ENCODE results near the gene EGLN2. TPM values are rescaled to one million over a fixed set of nuclear protein-coding genes. Genes with fewer than 3 reads are reported as not detected.
A peak's percentile ranks its signal among the peaks of the same experiment; 100 is the strongest.

EGLN2 gene
- total RNA-seq, 1 donor from 2014 or later, result 47.8 TPM

- DNase-seq, result no peak
- H3K27me3 ChIP-seq (ENCODE audit: low read depth), result no peaks in the 10 kb centered on the region
- intact Hi-C loops (cut with micrococcal nuclease), result no loop called here
- peak overlapping the region; percentile 97 for H3K4me3 ChIP-seq
- no peaks in the 10 kb centered on the region for H3K9me3 ChIP-seq (replicated peaks)
- peaks cover 82% of the 10 kb centered on the region for H3K4me1 ChIP-seq
- TF ChIP-seq CTCF (IDR thresholded peaks at IDR 0.05; ENCODE audit: borderline replicate concordance), result no peak
- peak overlapping the region; percentile 99 for H3K27ac ChIP-seq (replicated peaks)
- peaks cover 19% of the 10 kb centered on the region for H3K36me3 ChIP-seq
These were observed 2.7 kb downstream of the EGLN2 start for GRCh38 chr19:40801426-40802299.

- Histone ChIP-seq H3K36me3 (peaks cover 25% of the 10 kb centered on the region), H3K4me3 (peak overlapping the region; percentile 97), H3K4me1 (peaks cover 91% of the 10 kb centered on the region)
These were observed 3.5 kb downstream of the EGLN2 start for GRCh38 chr19:40802300-40803169.

GRCh38 chr19:40803170-40803856 lies 4.3 kb downstream of the EGLN2 start:
- H3K4me3 ChIP-seq, result peak overlapping the region; percentile 97
- no peaks in the 10 kb centered on the region for H3K9me3 ChIP-seq (replicated peaks)
- intact Hi-C loops (cut with micrococcal nuclease), result no loop called here
- no peak for DNase-seq
- H3K27me3 ChIP-seq (ENCODE audit: low read depth), result no peaks in the 10 kb centered on the region
- peaks cover 33% of the 10 kb centered on the region for H3K36me3 ChIP-seq
- TF ChIP-seq CTCF (IDR thresholded peaks at IDR 0.05; ENCODE audit: borderline replicate concordance), result no peak
- peak overlapping the region; percentile 99 for H3K27ac ChIP-seq (replicated peaks)
- peaks cover 92% of the 10 kb centered on the region for H3K4me1 ChIP-seq

More at GRCh38 chr19:40802300-40803169, 3.5 kb downstream of the EGLN2 start:
- no peaks in the 10 kb centered on the region for H3K27me3 ChIP-seq (ENCODE audit: low read depth)
- H3K27ac ChIP-seq (replicated peaks), result peak overlapping the region; percentile 99
- TF ChIP-seq CTCF (IDR thresholded peaks at IDR 0.05; ENCODE audit: borderline replicate concordance), result no peak
- H3K9me3 ChIP-seq (replicated peaks), result no peaks in the 10 kb centered on the region
- intact Hi-C loops (cut with micrococcal nuclease), result no loop called here
- peak; percentile 87 for DNase-seq

GRCh38 chr19:40803857-40804782 lies 5.1 kb downstream of the EGLN2 start:
- Histone ChIP-seq H3K27me3 (ENCODE audit: low read depth) (no peaks in the 10 kb centered on the region), H3K36me3 (peaks cover 40% of the 10 kb centered on the region), H3K9me3 (replicated peaks) (no peaks in the 10 kb centered on the region), H3K27ac (replicated peaks) (peak overlapping the region; percentile 99), H3K4me3 (peak overlapping the region; percentile 97), H3K4me1 (peaks cover 99% of the 10 kb centered on the region)
- intact Hi-C loops (cut with micrococcal nuclease), result no loop called here
- DNase-seq, result peak; percentile 64
- TF ChIP-seq CTCF (IDR thresholded peaks at IDR 0.05; ENCODE audit: borderline replicate concordance), result no peak
